NT2/D1 (cell line): ENCODE measurements around the gene FRS2.

Experiments
- YY1 ChIP-seq: IDR thresholded peaks from 2 replicates; pipeline ENCODE4 v1.6.1; 2011; ENCODE audit not compliant: insufficient read length, insufficient read depth
- ZNF274 ChIP-seq: IDR thresholded peaks from 2 replicates; pipeline ENCODE4 v1.6.1; 2011; ENCODE audit warnings: mild to moderate bottlenecking, low read depth, low read length

- no peak for TF ChIP-seq YY1
- TF ChIP-seq ZNF274: no peak
Observed at GRCh38 chr12:69423037-69423905, 46.9 kb upstream of the FRS2 start.
